Ovary (tissue), 9 donors: Measurements from ENCODE around the gene ZNF169. TPM values are rescaled to one million over a fixed set of nuclear protein-coding genes. Genes with fewer than 3 reads are reported as not detected.
"Not testable (repeated sequence)": the region's sequence is repeated elsewhere in the genome, so short reads cannot be mapped to it uniquely, and the experiment has no call there.

Experiments used
- DNase-seq, 5 donors: peaks; one replicate each; pipeline ENCODE4 v3.0.0-alpha.2; 2019 to 2020
- H3K27ac ChIP-seq, 2 donors: fragments of 200-600 bp; one replicate each; pipeline versions ENCODE4 v1.5.1 to v1.8.0; 2019 to 2022
- H3K27me3 ChIP-seq: fragments of 200-600 bp; one replicate; pipeline ENCODE4 v1.8.0; 2022
- H3K36me3 ChIP-seq: fragments of 200-600 bp; sonication (generic); one replicate; pipeline ENCODE4 v1.5.1; 2019
- H3K4me1 ChIP-seq: one replicate; pipeline ENCODE4 v1.8.1; 2013; ENCODE audit warnings: mild to moderate bottlenecking, moderate library complexity; ENCODE audit not compliant: insufficient read depth
- H3K4me3 ChIP-seq: fragments of 200-600 bp; sonication (generic); one replicate; pipeline ENCODE4 v1.5.1; 2017
- H3K9me3 ChIP-seq, 2 donors: fragments of 200-600 bp in 1 of 2; sonication (generic) in 1 of 2; one replicate each; pipeline versions ENCODE4 v1.5.1 to v1.8.1; 2013 to 2019; ENCODE audit warnings: mild to moderate bottlenecking in 1 of 2, moderate library complexity in 1 of 2
- EP300 ChIP-seq: sonication (generic); formaldehyde crosslinking; IDR thresholded peaks from one replicate; pipeline ENCODE4 v1.6.1; 2017; ENCODE audit warnings: antibody characterized with exemption
- POLR2A ChIP-seq: fragments of 450-650 bp; IDR thresholded peaks from one replicate; pipeline ENCODE4 v1.6.1; 2017; ENCODE audit warnings: antibody characterized with exemption, mild to moderate bottlenecking, moderate library complexity
- WGBS, 3 donors: extraction: QIAGEN DNeasy Blood & Tissue Kit in 1 of 3; methylation state at CpG; one replicate each; pipeline versions ENCODE4 v1.1.5 to v1.1.7; 2013 to 2017; 5-methylcytosine and 5-hydroxymethylcytosine counted together
- intact Hi-C, 4 donors: fragments of 100-400 bp; cut with DNase I; formaldehyde crosslinking; loops; one replicate each; pipeline versions ENCODE4 v1.11.0 to v1.15.1; 2022 to 2023
- polyA plus RNA-seq, 2 donors: library from polyadenylated mRNA; stranded (reverse); fragments of 200-250 nt in 1 of 2; fragments of 350-450 nt in 1 of 2; fragmentation: Illumina TruSeq in 1 of 2; extraction: RNeasy Lipid Tissue Mini Kit (QIAGEN cat#74804) in 1 of 2; gene quantifications; one replicate each; pipeline ENCODE4 v1.2.3, GENCODE V29; 2013 to 2014
- total RNA-seq, 7 donors: library from RNA; depleted of rRNA in 2 of 7; stranded (reverse); fragments of >200 nt in 2 of 7; fragmentation: NEBNext Ultra II Directional in 3 of 7; extraction: Animal tissue kit (Norgen Biotek cat#: 25700) in 3 of 7; gene quantifications; one replicate each; pipeline versions ENCODE4 v1.1.0 to v1.2.4, GENCODE V29; 2016 to 2023
- TF ChIP-seq, protein P1 (sequence below), 3 donors: fragments of 450-650 bp in 2 of 3; fragments of 200-600 bp in 1 of 3; IDR thresholded peaks; one replicate each; pipeline versions ENCODE4 v1.5.1 to v1.8.0; 2016 to 2022; ENCODE audit warnings: antibody characterized with exemption in 3 of 3, mild to moderate bottlenecking in 1 of 3
- donor health status: DM: no; HTN: no; CAD: no; lungs with moderate emphysema.
- donor health status: DM: no; HTN: no; CAD: no.
- donor health status: Bipolar disorder and iron deficiency.
- donor health status: DM: yes; HTN: yes; CAD: no.
- donor health status: DM: no; HTN: no; CAD: no.
- donor health status: DM: yes; HTN: yes; CAD: no.

Gene ZNF169
- total and polyA plus RNA-seq, 9 donors, result 4.6 to 12.5 (median 6.6) TPM

GRCh38 chr9:94300470-94301301 is 41.6 kb downstream of the ZNF169 start:
- no peaks in the 10 kb centered on the region for H3K27me3 ChIP-seq
- no peaks in the 10 kb centered on the region for H3K36me3 ChIP-seq
- no peaks in the 10 kb centered on the region for H3K4me1 ChIP-seq
- H3K27ac ChIP-seq, result no peak overlapping the region
- DNase-seq, result no peak
- H3K4me3 ChIP-seq, result no peak overlapping the region
- TF ChIP-seq, protein P1, sequence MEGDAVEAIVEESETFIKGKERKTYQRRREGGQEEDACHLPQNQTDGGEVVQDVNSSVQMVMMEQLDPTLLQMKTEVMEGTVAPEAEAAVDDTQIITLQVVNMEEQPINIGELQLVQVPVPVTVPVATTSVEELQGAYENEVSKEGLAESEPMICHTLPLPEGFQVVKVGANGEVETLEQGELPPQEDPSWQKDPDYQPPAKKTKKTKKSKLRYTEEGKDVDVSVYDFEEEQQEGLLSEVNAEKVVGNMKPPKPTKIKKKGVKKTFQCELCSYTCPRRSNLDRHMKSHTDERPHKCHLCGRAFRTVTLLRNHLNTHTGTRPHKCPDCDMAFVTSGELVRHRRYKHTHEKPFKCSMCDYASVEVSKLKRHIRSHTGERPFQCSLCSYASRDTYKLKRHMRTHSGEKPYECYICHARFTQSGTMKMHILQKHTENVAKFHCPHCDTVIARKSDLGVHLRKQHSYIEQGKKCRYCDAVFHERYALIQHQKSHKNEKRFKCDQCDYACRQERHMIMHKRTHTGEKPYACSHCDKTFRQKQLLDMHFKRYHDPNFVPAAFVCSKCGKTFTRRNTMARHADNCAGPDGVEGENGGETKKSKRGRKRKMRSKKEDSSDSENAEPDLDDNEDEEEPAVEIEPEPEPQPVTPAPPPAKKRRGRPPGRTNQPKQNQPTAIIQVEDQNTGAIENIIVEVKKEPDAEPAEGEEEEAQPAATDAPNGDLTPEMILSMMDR (IDR thresholded peaks at IDR 0.05), result no peak
- H3K9me3 ChIP-seq, result no peaks in the 10 kb centered on the region
- WGBS, 3 donors, result 93 to 95% (median 95%) methylated on average over 20 of the region's 20 CpGs
- intact Hi-C loops, result no loop called here

- DNase-seq, result no peak
- intact Hi-C loops, result no loop called here
- Histone ChIP-seq H3K36me3 (no peaks in the 10 kb centered on the region), H3K27ac (no peak overlapping the region), H3K9me3 (no peaks in the 10 kb centered on the region), H3K4me1 (no peaks in the 10 kb centered on the region), H3K4me3 (no peak overlapping the region), H3K27me3 (no peaks in the 10 kb centered on the region)
- WGBS, 3 donors, result 91 to 92% (median 91%) methylated on average over 5 of the region's 5 CpGs
- TF ChIP-seq, protein P1 (IDR thresholded peaks at IDR 0.05), result no peak
- TF ChIP-seq EP300 (no peak), POLR2A (no peak)
Measured at GRCh38 chr9:94301583-94301982, 42.5 kb downstream of the ZNF169 start.

DNA sequence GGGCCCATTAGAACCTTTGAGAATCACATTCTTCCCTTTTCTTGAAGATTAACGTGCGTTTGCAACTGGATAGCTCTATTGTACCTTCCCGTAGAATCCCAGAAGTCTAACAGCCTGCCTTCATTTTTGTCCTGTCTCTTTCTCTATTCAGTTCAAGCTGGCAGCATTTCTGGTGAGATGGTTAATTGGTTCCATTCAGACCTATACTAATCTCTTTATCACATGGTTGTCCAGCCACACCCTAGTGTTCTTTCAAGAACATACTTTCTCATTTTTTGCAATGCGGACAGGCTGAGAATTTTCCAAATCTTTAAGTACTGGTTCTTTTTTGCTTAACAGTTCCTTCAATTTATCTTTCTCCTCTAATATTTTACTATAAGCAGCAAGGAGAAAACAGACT is 43.3 kb downstream of the ZNF169 start:
- no peaks in the 10 kb centered on the region for H3K4me1 ChIP-seq
- H3K36me3 ChIP-seq, result no peaks in the 10 kb centered on the region
- 94 to 95% (median 94%) methylated on average over 4 of the region's 4 CpGs for WGBS, 3 donors
- no peak for TF ChIP-seq EP300
- TF ChIP-seq POLR2A, result no peak
- TF ChIP-seq, protein P1 (IDR thresholded peaks at IDR 0.05), result no peak
- intact Hi-C loops, result no loop called here
- H3K9me3 ChIP-seq, result no peaks in the 10 kb centered on the region
- no peaks in the 10 kb centered on the region for H3K27me3 ChIP-seq
- DNase-seq, result no peak
- H3K27ac ChIP-seq, result no peak overlapping the region
- no peak overlapping the region for H3K4me3 ChIP-seq

DNA sequence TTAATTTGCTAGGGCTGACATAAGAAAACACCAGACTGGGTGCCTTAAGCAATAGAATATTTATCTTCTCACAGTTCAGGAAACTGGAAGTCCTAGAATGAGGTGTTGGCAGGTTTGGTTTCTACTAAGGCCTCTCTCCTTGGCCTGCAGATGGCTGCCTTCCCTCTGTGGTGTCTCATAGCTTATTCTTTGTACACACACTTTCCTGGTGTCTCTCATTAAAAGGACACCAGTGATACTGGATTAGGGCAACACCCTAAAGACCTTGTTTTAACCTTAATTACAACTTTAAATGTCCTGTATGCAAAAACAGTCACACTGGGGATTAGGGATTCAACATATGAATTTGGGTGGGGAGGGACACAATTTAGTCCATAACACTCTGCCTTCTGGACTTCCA is 44.2 kb downstream of the ZNF169 start:
- Histone ChIP-seq H3K9me3 (no peaks in the 10 kb centered on the region), H3K4me3 (no peak overlapping the region), H3K27me3 (no peaks in the 10 kb centered on the region), H3K36me3 (no peaks in the 10 kb centered on the region), H3K4me1 (no peaks in the 10 kb centered on the region), H3K27ac (no peak overlapping the region)
- DNase-seq, result no peak
- no peak for TF ChIP-seq POLR2A
- no peak for TF ChIP-seq EP300
- TF ChIP-seq, protein P1 (IDR thresholded peaks at IDR 0.05), result no peak
- intact Hi-C loops, result no loop called here

DNA sequence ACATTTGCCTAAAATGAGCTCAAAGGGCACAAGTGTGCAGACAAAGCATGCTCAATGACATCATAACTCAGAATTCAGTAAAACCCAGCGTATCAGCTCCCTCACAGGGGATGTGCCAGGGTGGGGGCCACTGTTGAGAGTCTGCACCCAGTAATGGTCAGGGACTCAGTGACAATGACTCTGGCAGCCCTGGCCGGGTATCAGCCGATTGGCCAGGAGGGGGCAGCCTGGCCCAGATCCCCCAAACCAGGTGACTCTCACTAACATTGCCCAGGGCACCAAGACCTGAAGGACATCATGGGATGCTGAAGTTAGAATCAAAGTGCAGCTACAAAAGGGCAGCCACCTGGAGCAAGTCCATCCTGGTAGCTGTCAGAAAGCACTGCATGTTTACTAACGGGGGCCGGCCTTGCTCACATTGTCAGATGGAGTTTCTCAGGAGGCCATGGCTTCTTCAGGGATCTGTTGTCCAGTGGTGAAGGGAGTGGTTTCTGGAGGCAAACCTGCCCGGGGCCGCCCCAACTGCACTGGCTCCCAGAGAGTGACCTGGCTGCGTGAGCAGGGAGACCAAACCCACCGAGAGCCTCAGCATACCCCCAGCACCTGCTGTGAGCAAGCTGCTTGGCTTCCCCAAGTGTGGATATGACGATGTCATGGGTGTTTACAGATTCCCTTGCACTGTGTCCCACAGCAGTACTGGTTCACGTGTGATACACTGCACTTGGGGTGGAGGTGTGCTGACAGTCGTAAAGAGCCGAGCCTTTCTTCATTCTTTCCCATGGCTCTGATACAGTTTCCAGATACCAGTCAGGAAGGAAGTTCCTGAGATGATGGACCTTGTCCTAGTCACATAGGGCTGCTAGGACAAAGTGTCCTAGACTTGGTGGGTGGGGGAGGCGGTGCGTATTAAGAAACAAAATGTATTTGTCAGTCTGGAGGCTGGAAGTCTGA is 56.2 kb downstream of the ZNF169 start:
- DNase-seq, H3K27ac ChIP-seq, H3K27me3 ChIP-seq, H3K9me3 ChIP-seq, intact Hi-C loops, H3K4me3 ChIP-seq, H3K4me1 ChIP-seq, H3K36me3 ChIP-seq: not testable (repeated sequence)
- WGBS, 3 donors, result 89% methylated on average over 5 of the region's 15 CpGs; no CpG with 5 or more reads in 2 of the 3 donors

GRCh38 chr9:94316236-94316635 is 57.1 kb downstream of the ZNF169 start:
- H3K4me3 ChIP-seq, H3K36me3 ChIP-seq, H3K27ac ChIP-seq, intact Hi-C loops, H3K4me1 ChIP-seq, DNase-seq, H3K27me3 ChIP-seq, H3K9me3 ChIP-seq: not testable (repeated sequence)
- 70% methylated on average over 2 of the region's 5 CpGs; no CpG with 5 or more reads in 2 of the 3 donors for WGBS, 3 donors
